GM23248 (cell line): Measurements from ENCODE around the gene SOX10.

ENCODE experiments used
- EZH2 ChIP-seq: fragments of 200-600 bp; sonication (generic); IDR thresholded peaks from 2 replicates; pipeline ENCODE4 v1.6.1; 2018; ENCODE audit warnings: antibody characterized with exemption, mild to moderate bottlenecking; ENCODE audit not compliant: insufficient read depth, poor library complexity, severe bottlenecking
- EZH2phosphoT487 ChIP-seq: fragments of 200-600 bp; sonication (generic); IDR thresholded peaks from 2 replicates; pipeline ENCODE4 v1.6.1; 2018; ENCODE audit warnings: antibody characterized with exemption, moderate library complexity, mild to moderate bottlenecking, low read depth; ENCODE audit not compliant: insufficient read depth

- TF ChIP-seq EZH2: no peak
- no peak for TF ChIP-seq EZH2phosphoT487
These were observed 11.7 kb upstream of the SOX10 start for GRCh38 chr22:37996079-37996478.
